HepG2 (cell line): ENCODE results near the gene EXOC7. TPM values are rescaled to one million over a fixed set of nuclear protein-coding genes. Genes with fewer than 3 reads are reported as not detected.

Experiments
- HNF4G ChIP-seq, 2 experiments: sonication (generic) in 1 of 2; formaldehyde crosslinking in 1 of 2; IDR thresholded peaks; 2 replicates each; pipeline versions ENCODE4 v1.4.0 to v1.6.1; 2011 to 2020; ENCODE audit warnings: borderline replicate concordance in 2 of 2, low read depth in 2 of 2, mild to moderate bottlenecking in 2 of 2, low read length in 1 of 2, missing genetic modification reagents in 1 of 2, moderate library complexity in 1 of 2
- HNRNPK ChIP-seq: fragments of 200-400 bp; formaldehyde crosslinking; IDR thresholded peaks from 2 replicates; pipeline ENCODE4 v1.6.1; 2018; ENCODE audit warnings: low read length, low read depth, moderate library complexity, mild to moderate bottlenecking; ENCODE audit not compliant: poor library complexity, severe bottlenecking
- HNRNPUL1 ChIP-seq: fragments of 200-400 bp; formaldehyde crosslinking; IDR thresholded peaks from 2 replicates; pipeline ENCODE4 v1.6.1; 2017; ENCODE audit warnings: low read depth, mild to moderate bottlenecking, low read length, moderate library complexity
- KDM5A ChIP-seq: fragments of 200-600 bp; sonication (generic); IDR thresholded peaks from 2 replicates; pipeline ENCODE4 v1.7.0; 2018; ENCODE audit warnings: antibody characterized with exemption, mild to moderate bottlenecking, low read length, borderline replicate concordance
- MXI1 ChIP-seq: IDR thresholded peaks from 3 replicates; pipeline ENCODE4 v1.6.1; 2012; ENCODE audit warnings: low read depth, low read length, inconsistent platforms, borderline replicate concordance
- PAF1 ChIP-seq: IDR thresholded peaks from 2 replicates; pipeline ENCODE4 v1.6.1; 2016; ENCODE audit warnings: missing genetic modification reagents, missing compliant biosample characterization
- PCBP1 ChIP-seq: fragments of 200-400 bp; formaldehyde crosslinking; IDR thresholded peaks from 2 replicates; pipeline ENCODE4 v1.6.1; 2017; ENCODE audit warnings: mild to moderate bottlenecking, low read depth, low read length, borderline replicate concordance
- RAD21 ChIP-seq: fragments of 450-650 bp; formaldehyde crosslinking; IDR thresholded peaks from 2 replicates; pipeline ENCODE4 v1.5.0; 2020; ENCODE audit warnings: mild to moderate bottlenecking
- SMC3 ChIP-seq: IDR thresholded peaks from 2 replicates; pipeline ENCODE4 v1.6.1; 2011; ENCODE audit warnings: low read length, improper control_type of control experiment
- SRSF9 ChIP-seq: fragments of 200-400 bp; formaldehyde crosslinking; IDR thresholded peaks from 2 replicates; pipeline ENCODE4 v1.6.1; 2018; ENCODE audit warnings: borderline replicate concordance, mild to moderate bottlenecking, low read depth, low read length; ENCODE audit not compliant: insufficient read depth, poor library complexity, severe bottlenecking
- SRY ChIP-seq: sonication (generic); formaldehyde crosslinking; IDR thresholded peaks from 2 replicates; pipeline ENCODE4 v1.8.0; 2022; ENCODE audit warnings: mild to moderate bottlenecking, missing genetic modification reagents
- ZBTB38 ChIP-seq: sonication (generic); formaldehyde crosslinking; IDR thresholded peaks from 2 replicates; pipeline ENCODE4 v1.5.1; 2020; ENCODE audit warnings: mild to moderate bottlenecking, missing genetic modification reagents
- ZNF326 ChIP-seq: sonication (generic); formaldehyde crosslinking; IDR thresholded peaks from 2 replicates; pipeline ENCODE4 v1.4.0; 2020; ENCODE audit warnings: missing genetic modification reagents, borderline replicate concordance
- ZNF383 ChIP-seq: sonication (generic); formaldehyde crosslinking; IDR thresholded peaks from 2 replicates; pipeline ENCODE4 v1.4.0; 2020; ENCODE audit warnings: missing genetic modification reagents, mild to moderate bottlenecking, borderline replicate concordance
- ZNF430 ChIP-seq: sonication (generic); formaldehyde crosslinking; IDR thresholded peaks from 2 replicates; pipeline ENCODE4 v1.9.0; 2021; ENCODE audit warnings: mild to moderate bottlenecking, missing genetic modification reagents
- ZNF547 ChIP-seq: sonication (generic); formaldehyde crosslinking; IDR thresholded peaks from 2 replicates; pipeline ENCODE4 v1.5.1; 2020; ENCODE audit warnings: mild to moderate bottlenecking, missing genetic modification reagents
- ZNF598 ChIP-seq: sonication (generic); formaldehyde crosslinking; IDR thresholded peaks from 2 replicates; pipeline ENCODE4 v1.5.1; 2020; ENCODE audit warnings: mild to moderate bottlenecking, missing genetic modification reagents, borderline replicate concordance
- ZNF672 ChIP-seq: sonication (generic); formaldehyde crosslinking; IDR thresholded peaks from 2 replicates; pipeline ENCODE4 v1.8.1; 2022; ENCODE audit warnings: missing genetic modification reagents
- polyA plus RNA-seq, 8 experiments: library from polyadenylated mRNA; depleted of rRNA in 3 of 8; stranded (reverse) in 7 of 8; unstranded in 1 of 8; fragments of >200 nt; fragmentation: Illumina TruSeq in 4 of 8; extraction: Trizol in 4 of 8; gene quantifications; 2 replicates each; pipeline versions ENCODE4 v1.2.1 to v1.2.3, GENCODE V29; 2011 to 2016; ENCODE audit warnings: low read depth in 4 of 8, missing spikeins in 1 of 8, mixed read lengths in 1 of 8; ENCODE audit not compliant: insufficient read depth in 1 of 8
- total RNA-seq, 5 experiments: library from RNA; depleted of rRNA; stranded (reverse); fragments of >200 nt; fragmentation: Illumina TruSeq; extraction: Trizol; gene quantifications; 2 replicates each; pipeline ENCODE4 v1.2.3, GENCODE V29; 2016; ENCODE audit warnings: low read depth in 1 of 5
- TF ChIP-seq, protein P1 (sequence below): sonication (generic); formaldehyde crosslinking; IDR thresholded peaks from 2 replicates; pipeline ENCODE4 v1.4.0; 2020; ENCODE audit warnings: missing genetic modification reagents
- TF ChIP-seq, protein P2 (sequence below): IDR thresholded peaks from 2 replicates; pipeline ENCODE4 v1.6.1; 2016; ENCODE audit warnings: mild to moderate bottlenecking
- TF ChIP-seq, protein P3 (sequence below): sonication (generic); formaldehyde crosslinking; IDR thresholded peaks from 2 replicates; pipeline ENCODE4 v1.9.0; 2021; ENCODE audit warnings: missing genetic modification reagents, borderline replicate concordance
- TF ChIP-seq, protein P4 (sequence below): sonication (generic); formaldehyde crosslinking; IDR thresholded peaks from 2 replicates; pipeline ENCODE4 v1.8.0; 2022; ENCODE audit warnings: mild to moderate bottlenecking, missing genetic modification reagents

EXOC7 gene
- total and polyA plus RNA-seq, 2 of the 13 experiments (the other 11 are each of a cell fraction or from before 2014, with no cell fraction given): 86.9 to 116 TPM

- TF ChIP-seq, protein P1, sequence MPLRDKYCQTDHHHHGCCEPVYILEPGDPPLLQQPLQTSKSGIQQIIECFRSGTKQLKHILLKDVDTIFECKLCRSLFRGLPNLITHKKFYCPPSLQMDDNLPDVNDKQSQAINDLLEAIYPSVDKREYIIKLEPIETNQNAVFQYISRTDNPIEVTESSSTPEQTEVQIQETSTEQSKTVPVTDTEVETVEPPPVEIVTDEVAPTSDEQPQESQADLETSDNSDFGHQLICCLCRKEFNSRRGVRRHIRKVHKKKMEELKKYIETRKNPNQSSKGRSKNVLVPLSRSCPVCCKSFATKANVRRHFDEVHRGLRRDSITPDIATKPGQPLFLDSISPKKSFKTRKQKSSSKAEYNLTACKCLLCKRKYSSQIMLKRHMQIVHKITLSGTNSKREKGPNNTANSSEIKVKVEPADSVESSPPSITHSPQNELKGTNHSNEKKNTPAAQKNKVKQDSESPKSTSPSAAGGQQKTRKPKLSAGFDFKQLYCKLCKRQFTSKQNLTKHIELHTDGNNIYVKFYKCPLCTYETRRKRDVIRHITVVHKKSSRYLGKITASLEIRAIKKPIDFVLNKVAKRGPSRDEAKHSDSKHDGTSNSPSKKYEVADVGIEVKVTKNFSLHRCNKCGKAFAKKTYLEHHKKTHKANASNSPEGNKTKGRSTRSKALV: no peak
- TF ChIP-seq PAF1 (CRISPR knock-in tag): no peak
- no peak for TF ChIP-seq MXI1
- 0 out of 2 replicates have a peak, but pooled peaks have one; percentile 24 for TF ChIP-seq ZBTB38 (CRISPR knock-in tag)
- no peak for TF ChIP-seq RAD21
- TF ChIP-seq SRY (CRISPR knock-in tag): no peak
- TF ChIP-seq, protein P2, sequence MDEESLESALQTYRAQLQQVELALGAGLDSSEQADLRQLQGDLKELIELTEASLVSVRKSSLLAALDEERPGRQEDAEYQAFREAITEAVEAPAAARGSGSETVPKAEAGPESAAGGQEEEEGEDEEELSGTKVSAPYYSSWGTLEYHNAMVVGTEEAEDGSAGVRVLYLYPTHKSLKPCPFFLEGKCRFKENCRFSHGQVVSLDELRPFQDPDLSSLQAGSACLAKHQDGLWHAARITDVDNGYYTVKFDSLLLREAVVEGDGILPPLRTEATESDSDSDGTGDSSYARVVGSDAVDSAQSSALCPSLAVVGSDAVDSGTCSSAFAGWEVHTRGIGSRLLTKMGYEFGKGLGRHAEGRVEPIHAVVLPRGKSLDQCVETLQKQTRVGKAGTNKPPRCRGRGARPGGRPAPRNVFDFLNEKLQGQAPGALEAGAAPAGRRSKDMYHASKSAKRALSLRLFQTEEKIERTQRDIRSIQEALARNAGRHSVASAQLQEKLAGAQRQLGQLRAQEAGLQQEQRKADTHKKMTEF (CRISPR knock-in tag): peak; percentile 6; the same call in 1 of the 2 replicates
- TF ChIP-seq PCBP1: no peak
- no peak for TF ChIP-seq HNF4G (IDR thresholded peaks at IDR 0.05; ENCODE audit: borderline replicate concordance, low read depth, low read length)
- TF ChIP-seq HNF4G (CRISPR knock-in tag; IDR thresholded peaks at IDR 0.05; ENCODE audit: borderline replicate concordance, low read depth): no peak
- no peak for TF ChIP-seq SRSF9
- no peak for TF ChIP-seq ZNF326 (CRISPR knock-in tag)
- no peak for TF ChIP-seq KDM5A
- TF ChIP-seq ZNF430 (CRISPR knock-in tag): no peak
- no peak for TF ChIP-seq ZNF547 (CRISPR knock-in tag)
- no peak for TF ChIP-seq HNRNPUL1
- TF ChIP-seq ZNF672: no peak
- TF ChIP-seq SMC3: no peak
- TF ChIP-seq, protein P3, sequence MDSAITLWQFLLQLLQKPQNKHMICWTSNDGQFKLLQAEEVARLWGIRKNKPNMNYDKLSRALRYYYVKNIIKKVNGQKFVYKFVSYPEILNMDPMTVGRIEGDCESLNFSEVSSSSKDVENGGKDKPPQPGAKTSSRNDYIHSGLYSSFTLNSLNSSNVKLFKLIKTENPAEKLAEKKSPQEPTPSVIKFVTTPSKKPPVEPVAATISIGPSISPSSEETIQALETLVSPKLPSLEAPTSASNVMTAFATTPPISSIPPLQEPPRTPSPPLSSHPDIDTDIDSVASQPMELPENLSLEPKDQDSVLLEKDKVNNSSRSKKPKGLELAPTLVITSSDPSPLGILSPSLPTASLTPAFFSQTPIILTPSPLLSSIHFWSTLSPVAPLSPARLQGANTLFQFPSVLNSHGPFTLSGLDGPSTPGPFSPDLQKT: no peak
- TF ChIP-seq ZNF383 (CRISPR knock-in tag): no peak
- no peak for TF ChIP-seq HNRNPK
- no peak for TF ChIP-seq ZNF598 (CRISPR knock-in tag)
- TF ChIP-seq, protein P4, sequence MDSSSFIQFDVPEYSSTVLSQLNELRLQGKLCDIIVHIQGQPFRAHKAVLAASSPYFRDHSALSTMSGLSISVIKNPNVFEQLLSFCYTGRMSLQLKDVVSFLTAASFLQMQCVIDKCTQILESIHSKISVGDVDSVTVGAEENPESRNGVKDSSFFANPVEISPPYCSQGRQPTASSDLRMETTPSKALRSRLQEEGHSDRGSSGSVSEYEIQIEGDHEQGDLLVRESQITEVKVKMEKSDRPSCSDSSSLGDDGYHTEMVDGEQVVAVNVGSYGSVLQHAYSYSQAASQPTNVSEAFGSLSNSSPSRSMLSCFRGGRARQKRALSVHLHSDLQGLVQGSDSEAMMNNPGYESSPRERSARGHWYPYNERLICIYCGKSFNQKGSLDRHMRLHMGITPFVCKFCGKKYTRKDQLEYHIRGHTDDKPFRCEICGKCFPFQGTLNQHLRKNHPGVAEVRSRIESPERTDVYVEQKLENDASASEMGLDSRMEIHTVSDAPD (CRISPR knock-in tag): no peak; the same call in 1 of the 2 replicates
Measured at GRCh38 chr17:76131692-76132573, 28.3 kb upstream of the EXOC7 start (continued).
